Calu3 (cell line): ENCODE results near the gene ECM1. TPM values are rescaled to one million over a fixed set of nuclear protein-coding genes. Genes with fewer than 3 reads are reported as not detected.

ENCODE experiments used
- BruUV-seq: library from RNA; stranded (reverse); fragments of 400-500 nt; replicated peaks from 2 replicates; lab custom pipeline; 2021; lab: Mats Ljungman, UMichigan
- CTCF ChIA-PET: fragments of 300-600 bp; sonication (Branson Sonifier 250); formaldehyde crosslinking; loops from one replicate; lab custom pipeline; 2022; ENCODE audit warnings: antibody characterized with exemption; lab: Charles Lee
- DNase-seq: peaks from one replicate; pipeline ENCODE4 v3.0.0; 2022
- H3K27ac Mint-ChIP-seq: one replicate; pipeline ENCODE4 v1.8.0; 2022; ENCODE audit warnings: mixed read lengths; ENCODE audit not compliant: unreplicated experiment
- H3K27me3 Mint-ChIP-seq: one replicate; pipeline ENCODE4 v1.8.0; 2022; ENCODE audit warnings: mixed read lengths; ENCODE audit not compliant: unreplicated experiment
- H3K36me3 Mint-ChIP-seq: one replicate; pipeline ENCODE4 v1.8.0; 2022; ENCODE audit warnings: mild to moderate bottlenecking, moderate library complexity, mixed read lengths; ENCODE audit not compliant: insufficient read depth, unreplicated experiment
- H3K4me1 Mint-ChIP-seq: one replicate; pipeline ENCODE4 v1.8.0; 2022; ENCODE audit warnings: mild to moderate bottlenecking, low read depth, mixed read lengths; ENCODE audit not compliant: unreplicated experiment
- H3K4me3 Mint-ChIP-seq: one replicate; pipeline ENCODE4 v1.8.0; 2022; ENCODE audit warnings: mild to moderate bottlenecking, low read depth, moderate library complexity, mixed read lengths; ENCODE audit not compliant: unreplicated experiment
- H3K9me3 Mint-ChIP-seq: one replicate; pipeline ENCODE4 v1.8.0; 2022; ENCODE audit warnings: low read depth, mixed read lengths; ENCODE audit not compliant: unreplicated experiment
- intact Hi-C: fragments of 100-400 bp; cut with micrococcal nuclease; formaldehyde crosslinking; loops from one replicate; pipeline ENCODE4 v1.10.0; 2022; ENCODE audit not compliant: unreplicated experiment
- total RNA-seq: library from RNA; stranded (reverse); gene quantifications from 2 replicates; pipeline ENCODE4 v1.2.3, GENCODE V29; 2022
- TF ChIP-seq, protein P1 (sequence below): fragments of 200-600 bp; IDR thresholded peaks from one replicate; pipeline ENCODE4 v1.8.0; 2022; ENCODE audit warnings: antibody characterized with exemption; ENCODE audit not compliant: unreplicated experiment

The ECM1 gene
- total RNA-seq, 1 experiment from 2014 or later, result 1.6 TPM

DNA sequence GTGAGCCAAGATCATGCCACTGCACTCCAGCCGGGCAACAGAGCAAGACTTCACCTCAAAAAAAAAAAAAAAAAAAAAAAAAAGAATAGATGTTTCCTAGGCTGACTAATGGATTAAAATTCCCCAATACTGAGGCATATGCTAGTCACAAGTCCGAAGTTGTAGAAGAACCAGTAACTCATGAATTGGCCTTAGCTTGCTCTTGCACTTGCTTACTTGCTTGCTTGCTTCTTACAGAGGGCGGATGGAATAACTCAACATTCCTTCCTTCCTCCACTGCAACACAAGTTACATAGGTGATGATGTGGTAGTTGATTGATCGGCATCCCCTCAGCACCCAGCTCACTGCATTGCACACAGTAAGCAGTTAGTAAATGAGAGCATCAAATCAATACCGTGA, 23.5 kb upstream of the ECM1 start:
- intact Hi-C loops, result no loop called here
- CTCF ChIA-PET, result no interaction called here
- no TSS peak for BruUV-seq
- Mint-ChIP-seq H3K27ac (no peak overlapping the region), H3K4me1 (peaks cover 16% of the 10 kb centered on the region), H3K36me3 (peaks cover 16% of the 10 kb centered on the region), H3K4me3 (no peak overlapping the region), H3K27me3 (no peaks in the 10 kb centered on the region), H3K9me3 (no peaks in the 10 kb centered on the region)
- no peak for DNase-seq
- TF ChIP-seq, protein P1, sequence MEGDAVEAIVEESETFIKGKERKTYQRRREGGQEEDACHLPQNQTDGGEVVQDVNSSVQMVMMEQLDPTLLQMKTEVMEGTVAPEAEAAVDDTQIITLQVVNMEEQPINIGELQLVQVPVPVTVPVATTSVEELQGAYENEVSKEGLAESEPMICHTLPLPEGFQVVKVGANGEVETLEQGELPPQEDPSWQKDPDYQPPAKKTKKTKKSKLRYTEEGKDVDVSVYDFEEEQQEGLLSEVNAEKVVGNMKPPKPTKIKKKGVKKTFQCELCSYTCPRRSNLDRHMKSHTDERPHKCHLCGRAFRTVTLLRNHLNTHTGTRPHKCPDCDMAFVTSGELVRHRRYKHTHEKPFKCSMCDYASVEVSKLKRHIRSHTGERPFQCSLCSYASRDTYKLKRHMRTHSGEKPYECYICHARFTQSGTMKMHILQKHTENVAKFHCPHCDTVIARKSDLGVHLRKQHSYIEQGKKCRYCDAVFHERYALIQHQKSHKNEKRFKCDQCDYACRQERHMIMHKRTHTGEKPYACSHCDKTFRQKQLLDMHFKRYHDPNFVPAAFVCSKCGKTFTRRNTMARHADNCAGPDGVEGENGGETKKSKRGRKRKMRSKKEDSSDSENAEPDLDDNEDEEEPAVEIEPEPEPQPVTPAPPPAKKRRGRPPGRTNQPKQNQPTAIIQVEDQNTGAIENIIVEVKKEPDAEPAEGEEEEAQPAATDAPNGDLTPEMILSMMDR, result no peak

DNA sequence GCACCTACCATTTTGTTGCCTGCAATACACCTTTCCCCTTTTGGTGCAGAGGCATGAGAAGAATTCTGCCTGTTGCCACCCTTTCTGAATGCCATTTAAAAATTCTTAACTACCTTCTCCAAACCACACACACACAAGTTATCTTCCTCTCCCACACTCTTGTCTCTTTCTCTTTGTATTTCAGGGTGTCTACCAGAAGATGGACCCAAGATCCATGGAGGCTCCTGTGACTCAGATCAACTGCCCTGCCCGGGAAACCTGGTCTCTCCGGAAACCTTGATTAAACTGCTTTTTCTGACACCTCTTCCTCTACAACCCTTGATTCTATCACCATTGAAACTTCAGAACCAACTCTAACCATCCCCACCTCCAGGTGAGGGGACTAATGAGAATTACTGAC, 23.0 kb upstream of the ECM1 start:
- Mint-ChIP-seq H3K27ac (no peak overlapping the region), H3K4me1 (peaks cover 12% of the 10 kb centered on the region), H3K36me3 (peaks cover 16% of the 10 kb centered on the region), H3K27me3 (no peaks in the 10 kb centered on the region), H3K9me3 (no peaks in the 10 kb centered on the region), H3K4me3 (no peak overlapping the region)
- DNase-seq, result peak; percentile 26
- no TSS peak for BruUV-seq
- TF ChIP-seq, protein P1, result no peak
- CTCF ChIA-PET, result no interaction called here
- intact Hi-C loops, result loop anchor here (1.0 to 5.0 kb wide), 2 partner anchors 62 to 75 kb away; partner anchors contain the start of gene ADAMTSL4

DNA sequence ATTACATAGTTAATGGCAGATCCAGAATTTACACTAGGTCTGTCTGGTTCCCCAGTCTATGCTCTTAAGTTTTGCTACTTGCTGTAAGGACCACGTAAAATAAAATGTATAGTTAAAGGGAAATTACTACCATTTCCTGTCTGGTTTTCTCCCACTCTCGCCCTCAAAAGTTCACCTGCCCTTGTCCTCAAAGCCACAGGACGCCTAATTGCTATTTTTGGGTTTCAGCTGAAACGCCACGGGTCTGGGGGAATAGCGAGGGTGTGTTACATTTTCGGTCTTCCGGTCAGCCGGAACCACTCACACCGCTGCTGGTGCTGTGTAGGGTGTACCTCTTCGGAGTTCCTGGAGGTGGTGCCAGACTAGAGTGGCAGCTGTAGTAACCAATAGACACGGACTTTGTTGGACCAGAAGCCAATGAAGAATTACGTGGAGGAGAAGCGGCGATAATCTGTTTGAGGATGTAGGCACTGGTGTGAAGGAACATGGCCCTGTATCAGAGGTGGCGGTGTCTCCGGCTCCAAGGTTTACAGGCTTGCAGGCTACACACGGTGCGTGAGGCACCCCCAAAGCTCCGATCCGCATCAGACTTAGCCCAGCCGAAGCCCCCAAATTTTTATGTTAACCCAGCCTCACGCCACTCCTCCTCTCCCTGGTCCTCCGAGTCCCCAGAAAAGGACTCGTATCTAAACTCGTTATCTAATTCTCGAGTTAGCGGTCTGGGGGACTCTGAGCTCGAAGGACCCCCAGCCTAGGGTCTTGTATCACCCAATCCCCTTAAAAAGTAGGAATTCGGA, 20.7 kb upstream of the ECM1 start, which contains the start of gene TARS2:
Gene TARS2 (plus strand): TSS at position 454 of the 797 bp plus-strand sequence. CDS start 32 bp downstream, at position 486.
- Mint-ChIP-seq H3K4me1 (peaks cover 10% of the 10 kb centered on the region), H3K36me3 (peaks cover 31% of the 10 kb centered on the region), H3K27ac (peak within 1 kb of the TSS; percentile 87), H3K9me3 (no peaks in the 10 kb centered on the region), H3K27me3 (no peaks in the 10 kb centered on the region), H3K4me3 (peak within 1 kb of the TSS; percentile 88)
- TF ChIP-seq, protein P1, result peak; percentile 48
- no TSS peak for BruUV-seq
- peak; percentile 98 for DNase-seq
- CTCF ChIA-PET, result interaction anchor here (0.5 to 1.1 kb wide), 4 partner anchors 30 to 124 kb away, joined by 3 to 5 read pairs (median 3); no protein-coding TSS in a partner anchor
- intact Hi-C loops, result loop anchor here (1.0 to 5.0 kb wide), 3 partner anchors 45 to 225 kb away; partner anchors contain the start of gene ADAMTSL4

DNA sequence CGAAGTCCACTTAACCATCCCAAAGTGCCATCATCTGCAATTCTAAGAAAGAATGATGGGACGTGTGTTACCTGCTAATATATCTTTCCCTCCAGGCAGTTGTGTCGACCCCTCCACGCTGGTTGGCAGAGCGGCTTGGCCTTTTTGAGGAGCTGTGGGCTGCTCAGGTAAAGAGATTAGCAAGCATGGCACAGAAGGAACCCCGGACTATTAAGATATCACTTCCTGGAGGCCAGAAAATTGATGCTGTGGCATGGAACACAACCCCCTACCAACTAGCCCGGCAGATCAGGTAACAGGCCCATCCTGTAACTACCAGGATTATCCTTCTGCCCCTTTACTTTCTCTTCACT, 20.2 kb upstream of the ECM1 start:
- intact Hi-C loops, result loop anchor here (1.0 to 5.0 kb wide), 3 partner anchors 45 to 225 kb away; partner anchors contain the start of gene ADAMTSL4

More for the DNA sequence above, 20.2 kb upstream of the ECM1 start:
- Mint-ChIP-seq H3K4me1 (peaks cover 10% of the 10 kb centered on the region), H3K4me3 (peak overlapping the region; percentile 88), H3K36me3 (peaks cover 34% of the 10 kb centered on the region), H3K27me3 (no peaks in the 10 kb centered on the region), H3K27ac (peak overlapping the region; percentile 87), H3K9me3 (no peaks in the 10 kb centered on the region)
- CTCF ChIA-PET, result interaction anchor here (0.5 to 1.1 kb wide), 4 partner anchors 30 to 124 kb away, joined by 3 to 5 read pairs (median 3); no protein-coding TSS in a partner anchor
- no peak for DNase-seq
- TSS peak; percentile 72 for BruUV-seq
- TF ChIP-seq, protein P1, result no peak
